IPS DF 19.7 (cell line): ENCODE results near the gene DTNBP1.
"Not testable (repeated sequence)": the region's sequence is repeated elsewhere in the genome, so short reads cannot be mapped to it uniquely, and the experiment has no call there.

Experiments used
- DNase-seq: peaks from one replicate; pipeline ENCODE4 v3.0.0-alpha.2; 2013; ENCODE audit warnings: low read depth, low spot score

DTNBP1 gene

DNA sequence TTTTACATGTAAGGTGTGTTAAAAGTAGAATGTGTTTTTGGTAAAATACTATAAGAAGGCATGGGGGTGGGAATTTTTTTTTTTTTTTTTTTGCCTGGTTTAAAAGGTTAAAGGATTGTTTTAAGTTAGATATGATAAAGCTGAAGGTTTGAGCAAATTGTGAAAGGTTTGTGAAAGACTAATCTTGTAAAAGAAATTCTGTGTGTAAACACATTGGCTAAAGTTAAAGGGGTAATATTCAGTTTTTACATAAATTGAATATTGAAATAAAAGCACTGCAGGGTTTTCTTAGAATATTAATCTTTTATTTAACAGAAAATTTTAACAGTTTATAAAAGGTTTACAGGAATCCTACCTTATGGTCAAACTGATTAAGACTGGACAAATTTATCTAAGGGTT is 105.7 kb downstream of the DTNBP1 start:
- DNase-seq, result no peak

DNA sequence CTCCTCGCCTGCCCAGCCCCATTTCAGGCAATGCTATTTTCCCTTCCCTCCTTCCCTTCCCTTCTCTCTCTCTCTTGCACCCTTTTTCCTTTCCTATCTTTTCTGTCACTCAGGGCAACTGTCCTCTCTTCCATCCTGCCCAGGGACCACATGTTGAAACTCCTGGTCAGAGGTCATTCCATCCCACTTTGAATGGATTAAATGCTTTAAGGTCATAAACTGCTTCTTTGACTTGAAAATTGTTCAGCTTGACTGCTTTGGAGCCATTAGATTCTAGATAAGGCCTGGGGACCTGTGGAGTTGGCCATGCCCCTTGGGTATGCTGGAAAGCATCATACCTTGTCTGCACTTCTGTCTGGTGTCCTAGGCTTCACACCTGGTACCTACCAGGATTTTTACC is 106.1 kb downstream of the DTNBP1 start:
- no peak for DNase-seq

DNA sequence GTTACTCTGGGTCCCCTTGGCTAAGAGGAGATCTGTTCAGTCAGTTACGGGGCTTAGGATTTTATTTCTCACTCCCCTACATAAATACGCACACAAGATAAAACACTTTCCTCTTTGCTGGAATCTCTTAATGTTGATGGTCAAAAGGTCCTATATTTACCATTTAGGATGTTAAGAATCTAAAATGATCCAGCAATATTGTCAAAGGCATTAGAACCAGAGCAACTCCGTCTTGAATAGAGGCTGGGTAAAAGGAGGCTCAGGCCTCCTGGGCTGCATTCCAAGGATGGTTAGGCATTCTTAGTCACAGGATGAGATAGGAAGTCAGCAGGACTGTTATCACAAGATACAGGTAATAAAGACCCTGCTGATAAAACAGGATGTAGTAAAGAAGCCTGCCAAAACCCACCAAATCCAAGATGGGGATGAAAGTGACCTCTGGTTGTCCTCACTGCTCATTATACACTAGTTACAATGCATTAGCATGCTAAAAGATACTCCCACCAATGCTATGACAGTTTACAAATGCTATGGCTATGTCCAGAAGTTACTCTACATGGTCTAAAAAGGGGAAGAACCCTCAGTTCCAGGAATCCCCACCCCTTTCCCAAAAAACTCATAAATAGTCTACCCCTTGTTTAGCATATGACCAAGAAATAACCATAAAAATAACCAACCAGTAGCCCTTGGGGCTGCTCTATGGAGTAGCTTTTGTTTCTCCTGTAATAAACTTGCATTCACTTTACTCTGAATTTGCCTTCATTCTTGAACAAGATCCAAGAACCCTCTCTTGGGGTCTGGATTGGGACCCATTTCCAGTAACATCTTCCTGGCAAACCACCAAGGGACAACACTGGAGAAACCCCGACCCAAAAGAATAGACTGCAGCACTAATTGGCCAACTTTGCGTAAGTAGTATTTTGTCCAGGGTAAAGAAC is 107.5 kb downstream of the DTNBP1 start:
- DNase-seq, result no peak

DNA sequence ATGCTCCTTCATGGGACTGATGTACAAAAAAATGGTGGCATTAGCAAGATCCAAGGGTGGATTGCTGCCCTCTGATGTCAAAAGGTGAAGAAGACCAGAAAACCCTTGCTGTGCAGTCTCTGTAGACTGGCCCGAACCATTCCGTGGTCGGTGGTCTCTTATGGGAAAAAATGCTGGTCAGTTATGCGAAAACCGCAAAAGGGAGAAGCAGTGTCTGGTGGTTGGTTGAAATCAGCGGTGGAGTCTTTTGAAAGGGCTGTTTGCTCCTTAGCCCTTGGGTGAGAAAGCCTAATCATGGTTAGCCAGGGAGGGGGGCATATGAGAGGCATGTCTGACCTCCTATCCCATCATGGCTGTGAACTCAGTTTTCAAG is 108.1 kb downstream of the DTNBP1 start:
- no peak for DNase-seq

DNA sequence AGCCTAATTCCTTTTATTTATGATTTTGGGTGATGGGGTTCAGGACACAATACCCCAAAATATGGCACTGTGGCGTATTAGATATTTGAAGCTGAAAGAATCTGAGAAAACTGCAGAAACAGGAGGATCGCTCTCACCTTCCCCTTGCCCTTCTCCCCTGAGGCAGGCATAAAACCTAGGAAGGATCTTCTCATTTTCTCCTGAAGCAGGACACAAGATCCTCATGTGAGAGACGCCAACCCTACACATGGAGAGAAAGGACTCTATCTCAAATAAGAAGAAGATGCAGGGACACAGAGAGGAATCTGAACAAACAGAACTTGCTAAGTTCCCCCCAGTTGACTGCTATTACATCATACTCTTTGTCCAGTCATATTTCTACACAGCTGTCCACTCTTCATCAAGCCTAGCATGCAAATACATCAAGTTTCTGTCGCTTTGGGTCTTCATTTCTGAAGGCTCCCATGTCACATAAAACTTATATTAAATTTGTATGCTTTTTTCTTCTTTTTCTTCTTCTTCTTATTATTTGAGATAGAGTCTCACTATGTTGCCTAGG is 109.0 kb downstream of the DTNBP1 start:
- DNase-seq, result no peak

DNA sequence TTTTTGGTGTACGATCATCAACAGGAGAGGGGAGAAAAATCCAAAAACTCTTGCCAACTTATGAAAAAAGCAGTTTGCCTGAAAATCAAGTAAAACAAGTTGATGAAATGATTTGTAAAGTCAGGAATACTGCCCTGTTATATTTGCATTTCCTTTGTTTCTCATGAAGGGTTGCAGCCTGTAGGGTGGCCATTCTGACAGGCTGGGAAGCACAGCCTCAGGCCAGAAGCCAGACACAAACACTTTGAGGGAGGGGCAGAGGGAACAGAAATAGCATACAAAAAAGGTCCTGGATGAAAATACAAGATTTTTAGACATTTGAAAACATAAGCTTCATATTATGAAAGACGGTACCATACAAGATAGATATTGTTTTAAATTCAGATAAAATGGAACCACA is 109.8 kb downstream of the DTNBP1 start:
- DNase-seq, result no peak

DNA sequence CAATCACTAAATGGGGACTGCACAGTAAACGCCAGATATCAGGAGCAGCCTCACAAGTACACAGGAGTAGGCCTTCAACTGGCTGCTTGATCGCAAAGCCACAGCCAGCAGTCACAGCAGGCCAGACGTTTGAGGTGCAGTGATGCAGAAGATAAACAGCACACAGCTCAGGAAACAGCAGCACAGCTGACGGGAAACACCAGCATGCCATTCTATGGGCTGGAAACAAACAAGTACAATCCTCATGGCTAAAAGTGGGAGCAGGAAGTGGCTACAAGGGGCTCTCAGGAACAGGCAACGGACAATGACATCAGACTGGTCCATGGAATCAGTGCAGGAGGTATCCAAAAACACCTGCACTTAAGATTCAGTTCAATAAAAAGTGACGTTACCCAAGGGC is 111.0 kb downstream of the DTNBP1 start:
- no peak for DNase-seq

DNA sequence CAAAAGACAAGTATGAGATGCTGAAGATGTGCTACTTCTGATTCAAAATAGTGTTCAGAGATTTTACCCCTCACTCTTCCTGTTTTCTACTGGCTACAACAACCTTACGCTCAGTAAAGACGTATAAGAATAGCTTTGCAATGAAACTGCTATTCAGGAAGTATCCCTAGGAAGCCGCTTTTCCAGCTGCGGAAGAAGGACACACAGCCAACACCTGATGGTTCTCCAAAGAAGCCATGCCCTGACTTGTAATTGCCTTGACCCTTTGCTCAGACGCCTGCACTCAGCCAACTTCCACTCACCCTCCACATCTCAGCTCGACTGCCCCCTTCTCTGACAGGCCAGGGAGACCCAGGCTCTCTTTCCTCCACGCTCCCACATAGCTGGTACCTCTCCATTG is 111.6 kb downstream of the DTNBP1 start:
- DNase-seq, result no peak

DNA sequence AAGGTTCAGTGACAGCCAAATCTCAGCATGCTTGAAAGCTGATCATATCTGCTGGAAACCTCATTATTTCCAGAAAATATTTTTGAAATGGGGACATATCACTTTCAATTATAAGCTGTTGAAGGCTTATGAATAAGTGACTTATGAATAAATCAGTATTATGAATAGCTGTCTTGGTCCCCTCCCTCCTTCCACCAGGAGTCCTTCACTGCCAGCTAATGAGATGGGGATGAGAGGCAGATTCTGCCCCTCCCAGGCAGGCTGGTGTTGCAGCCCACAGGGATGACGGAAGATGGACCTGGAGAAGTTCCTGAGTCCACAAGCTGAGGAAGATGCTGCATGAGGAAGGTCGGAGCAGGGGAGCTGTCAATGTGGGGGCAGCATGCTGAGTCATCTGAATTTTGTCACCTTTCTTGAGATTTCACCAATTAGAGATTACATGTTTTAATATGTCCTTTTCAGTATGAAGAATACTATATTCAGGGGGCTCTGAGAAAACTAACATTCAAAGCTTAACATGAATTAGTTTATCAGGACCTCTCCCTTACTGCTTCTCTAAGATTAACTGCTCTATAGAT is 112.2 kb downstream of the DTNBP1 start:
- DNase-seq, result no peak

DNA sequence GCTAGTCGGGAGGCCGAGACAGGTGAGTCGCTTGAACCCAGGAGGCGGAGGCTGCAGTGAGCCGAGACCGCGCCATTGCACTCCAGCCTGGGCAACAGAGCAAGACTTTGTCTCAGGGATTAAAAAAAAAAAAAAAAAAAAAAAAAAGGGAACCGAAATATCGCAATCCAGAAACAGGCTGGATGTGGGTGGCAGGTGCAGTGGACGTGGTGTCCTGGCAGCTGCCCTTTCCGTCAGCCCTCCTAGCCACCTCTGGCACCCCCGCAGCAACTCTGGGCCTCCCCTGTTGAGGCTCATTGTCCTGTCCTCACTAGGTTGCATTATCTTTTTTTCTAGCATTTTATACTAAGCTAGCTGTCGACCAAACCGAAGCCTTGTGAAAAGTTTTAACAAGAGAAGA is 113.5 kb downstream of the DTNBP1 start:
- no peak for DNase-seq

DNA sequence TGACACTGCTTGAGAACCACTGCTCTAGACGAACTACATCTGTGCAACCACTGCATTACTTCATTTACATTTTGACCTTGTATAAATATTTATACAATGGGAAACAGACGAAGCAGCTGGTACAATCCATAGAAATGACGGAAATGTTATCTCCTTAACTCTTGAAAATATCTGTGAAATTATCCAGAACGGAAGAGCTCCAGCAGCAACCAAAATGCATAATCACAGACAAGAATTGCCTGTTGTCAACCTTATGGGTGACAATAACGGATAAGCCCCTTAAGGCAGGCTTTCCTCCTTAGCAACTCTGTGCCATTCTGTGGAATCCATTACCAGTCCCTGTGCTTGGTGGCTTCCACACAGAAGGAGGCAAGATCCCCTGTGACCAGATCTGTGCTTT is 115.4 kb downstream of the DTNBP1 start:
- DNase-seq, result no peak

DNA sequence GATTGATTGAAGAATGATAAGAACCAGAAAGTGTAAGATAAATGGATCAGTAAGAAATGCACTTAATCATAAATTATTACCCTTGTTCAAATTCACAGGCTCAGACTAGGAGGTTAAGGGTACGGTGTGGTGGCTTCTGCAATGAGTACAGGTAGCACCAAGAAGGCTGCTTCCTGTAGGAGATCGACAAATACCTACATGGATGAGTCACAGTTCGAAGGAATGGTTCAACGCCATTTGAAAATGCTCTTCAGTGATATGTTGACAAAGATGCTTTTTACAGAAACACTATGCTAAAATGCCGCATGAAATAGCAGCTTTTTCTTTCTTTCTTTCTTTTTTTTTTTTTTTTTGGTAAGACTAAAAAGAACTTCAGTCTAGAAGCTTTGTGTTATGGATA is 116.2 kb downstream of the DTNBP1 start:
- DNase-seq, result no peak

DNA sequence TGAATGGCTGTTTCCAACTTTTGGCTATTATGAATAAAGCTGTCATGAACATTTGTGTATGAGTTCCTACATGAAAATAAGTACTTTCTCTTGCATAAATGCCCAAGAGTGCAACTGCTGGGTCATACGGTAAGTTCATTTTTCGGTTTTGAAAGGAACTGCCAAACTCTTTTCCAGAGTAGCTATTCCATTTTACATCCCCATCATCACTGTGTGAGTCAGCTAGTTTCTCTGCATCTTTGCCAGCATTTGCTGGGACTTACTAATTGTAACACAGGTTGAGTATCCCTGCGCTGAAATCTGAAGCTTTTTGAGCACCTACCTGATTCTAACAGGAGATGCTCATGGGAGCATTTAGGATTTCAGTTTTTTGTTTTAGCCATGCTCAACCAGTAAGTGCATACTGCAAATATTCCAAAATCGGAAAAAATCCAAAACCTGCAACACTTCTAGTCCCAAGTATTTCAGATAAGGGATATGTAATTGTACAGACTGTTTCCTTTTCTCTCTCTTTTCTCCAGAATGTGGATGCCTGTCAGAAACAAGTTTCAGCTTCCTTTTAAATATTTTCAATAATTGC is 118.4 kb downstream of the DTNBP1 start:
- no peak for DNase-seq

DNA sequence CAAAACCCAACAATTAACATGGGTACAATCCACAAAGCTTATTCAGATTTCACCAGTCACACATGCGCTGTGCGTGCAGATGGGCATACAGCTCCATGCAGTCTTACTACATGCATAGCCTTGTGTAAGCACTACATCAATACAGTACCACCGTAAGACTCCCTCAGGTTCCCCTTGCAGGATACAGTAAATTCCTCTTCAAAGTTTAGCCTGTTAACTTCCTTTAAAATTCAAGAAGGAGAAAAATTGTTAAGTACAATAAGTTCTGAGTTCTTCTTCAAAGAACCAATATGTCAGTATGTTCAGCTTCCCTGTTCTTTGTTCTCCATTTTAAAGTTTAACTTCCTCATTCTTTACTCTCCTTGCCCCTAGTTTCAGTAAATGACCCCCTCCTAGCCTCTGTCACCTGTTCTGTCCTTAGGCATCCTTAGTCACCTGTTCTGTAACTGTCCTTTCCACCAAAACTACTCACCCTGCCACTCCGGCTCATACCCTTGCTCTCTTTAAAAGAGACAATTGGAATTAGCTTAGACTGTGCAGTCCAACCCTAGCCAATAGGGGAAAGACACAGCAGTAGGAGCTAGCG is 119.4 kb downstream of the DTNBP1 start:
- not testable (repeated sequence) for DNase-seq

DNA sequence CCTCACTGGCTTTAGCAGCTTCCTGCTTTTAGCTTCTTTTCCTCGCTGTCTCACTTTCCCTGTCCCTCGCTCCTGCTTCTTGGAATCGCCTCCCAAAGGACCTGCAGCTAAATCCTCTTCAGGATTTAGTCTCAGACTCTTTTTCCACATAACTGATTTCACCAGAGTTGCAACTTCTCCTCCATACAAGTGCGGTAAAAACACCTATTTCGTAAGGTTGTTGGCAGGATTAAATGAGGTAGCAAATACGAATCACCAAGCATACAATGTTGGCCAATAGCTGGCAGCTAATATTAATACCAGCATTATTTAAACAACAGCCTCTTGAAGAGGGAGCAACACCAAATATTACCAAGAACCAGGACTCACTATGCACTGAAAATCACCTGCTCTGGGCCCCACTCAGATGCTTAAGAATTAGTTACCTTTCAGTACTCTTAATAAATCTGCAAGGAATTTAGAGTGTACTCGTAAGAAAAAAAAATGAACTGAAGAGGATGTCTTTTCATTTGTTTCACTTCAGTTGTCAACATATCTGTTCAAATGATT is 123.0 kb downstream of the DTNBP1 start:
- DNase-seq, result no peak

DNA sequence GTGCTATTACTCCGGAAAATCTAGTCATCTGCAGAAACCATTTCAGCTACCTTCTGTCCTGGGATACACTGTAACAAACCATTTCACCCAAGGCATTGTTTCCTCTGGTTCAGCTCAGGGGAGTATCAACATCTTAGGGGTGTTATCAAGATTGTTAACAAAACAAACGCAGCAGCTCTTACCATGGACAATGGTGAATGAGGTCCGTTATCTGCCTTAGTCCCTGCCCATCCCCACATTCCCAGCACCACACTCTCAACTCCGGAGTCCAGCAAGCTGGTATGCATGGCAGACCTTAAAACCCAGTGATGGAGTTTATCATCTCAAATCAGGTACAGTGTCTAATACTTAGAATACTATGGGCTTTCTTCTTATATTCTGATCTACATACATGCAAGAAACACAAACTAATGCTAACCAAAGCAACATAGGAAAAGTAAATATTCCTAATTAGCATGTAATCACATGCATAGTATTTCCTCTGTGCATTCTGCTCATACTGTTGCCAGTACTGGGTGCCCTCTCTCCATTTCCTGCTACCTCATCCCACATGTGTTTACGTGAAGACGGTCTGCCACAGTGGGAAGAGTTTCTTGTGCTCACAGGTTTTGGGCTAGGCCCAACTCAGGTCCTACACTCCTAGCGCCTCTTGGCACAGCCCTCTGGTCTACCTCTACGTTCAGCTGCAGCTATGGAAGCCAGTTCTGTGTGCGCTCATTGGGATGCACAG is 123.9 kb downstream of the DTNBP1 start:
- DNase-seq, result no peak

DNA sequence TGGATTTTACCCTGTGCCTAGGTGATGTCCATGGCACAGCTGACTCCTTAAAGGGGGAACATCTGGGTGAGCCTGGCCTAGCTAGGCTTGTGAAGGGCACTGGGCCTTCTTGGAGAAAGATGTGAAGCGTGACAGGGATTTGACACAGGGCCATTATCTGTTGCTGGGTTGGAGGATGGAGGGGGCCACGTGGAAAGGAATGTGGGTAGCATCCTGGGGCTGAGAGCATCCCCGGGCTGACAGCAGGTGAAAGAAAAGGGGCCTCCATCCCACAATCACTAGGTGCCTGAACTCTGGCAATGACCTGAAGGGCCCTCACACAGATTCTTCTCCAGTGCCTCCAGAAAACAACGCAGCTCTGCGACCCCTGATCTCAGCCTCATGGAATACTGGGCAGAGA is 124.7 kb downstream of the DTNBP1 start:
- no peak for DNase-seq

DNA sequence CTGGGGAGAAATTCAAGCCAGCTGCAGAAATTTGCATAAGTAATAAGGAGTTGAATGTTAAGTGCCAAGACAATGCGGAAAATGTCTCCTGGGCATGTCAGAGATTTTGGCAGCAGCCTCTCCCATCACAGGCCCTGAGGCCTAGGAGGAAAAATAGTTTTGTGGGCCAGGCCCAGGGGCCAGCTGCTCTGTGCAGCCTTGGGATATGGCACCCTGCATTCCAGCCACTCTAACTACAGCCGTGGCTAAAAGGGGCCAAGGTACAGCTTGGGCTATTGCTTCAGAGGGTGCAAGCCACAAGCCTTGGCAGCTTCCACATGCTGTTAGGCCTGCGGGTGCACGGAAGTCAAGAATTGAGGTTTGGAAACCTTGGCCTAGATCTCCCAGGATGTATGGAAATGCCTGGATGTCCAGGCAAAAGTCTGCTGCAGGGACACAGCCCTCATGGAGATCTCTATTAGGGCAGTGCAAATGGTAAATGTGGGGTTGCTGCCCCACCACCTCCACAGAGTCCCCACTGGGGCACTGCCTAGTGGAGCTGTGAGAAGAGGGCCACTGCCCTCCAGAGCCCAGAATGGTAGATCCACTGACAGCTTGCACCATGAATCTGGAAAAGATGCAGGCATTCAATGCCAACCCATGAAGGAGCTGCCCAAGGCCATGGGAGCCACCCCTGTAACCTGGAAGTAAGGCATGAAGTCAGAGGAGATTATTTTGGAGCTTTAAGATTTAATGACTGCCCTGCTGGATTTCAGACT is 126.5 kb downstream of the DTNBP1 start:
- DNase-seq, result no peak

DNA sequence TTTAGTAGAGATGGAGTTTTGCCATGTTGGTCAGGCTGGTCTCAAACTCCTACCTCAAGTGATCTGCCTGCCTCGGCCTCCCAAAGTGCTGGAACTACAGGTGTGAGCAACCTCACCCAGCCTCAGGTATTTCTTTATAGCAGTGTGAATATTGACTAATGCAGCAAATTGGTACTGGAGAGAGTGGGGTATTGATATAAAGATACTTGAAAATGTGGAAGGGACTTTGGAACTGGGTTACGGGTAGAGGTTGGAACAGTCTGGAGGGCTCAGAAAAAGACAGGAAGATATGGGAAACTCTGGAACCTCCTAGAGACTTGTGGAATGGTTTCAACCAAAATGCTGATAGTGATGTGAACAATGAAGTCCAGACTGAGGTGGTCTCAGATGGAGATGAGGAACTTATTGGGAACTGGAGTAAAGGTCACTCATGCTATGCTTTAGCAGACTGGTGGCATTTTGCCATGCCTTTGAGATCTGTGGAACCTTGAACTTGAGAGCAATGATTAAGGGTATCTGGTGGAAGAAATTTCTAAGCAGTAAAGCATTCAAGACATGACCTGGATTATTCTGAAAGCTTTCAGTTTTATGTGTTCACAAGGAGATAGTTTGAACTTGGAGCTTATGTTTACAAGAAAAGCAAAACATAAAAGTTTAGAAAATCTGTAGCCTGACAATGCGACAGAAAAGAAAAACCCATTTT is 127.2 kb downstream of the DTNBP1 start:
- DNase-seq, result no peak

DNA sequence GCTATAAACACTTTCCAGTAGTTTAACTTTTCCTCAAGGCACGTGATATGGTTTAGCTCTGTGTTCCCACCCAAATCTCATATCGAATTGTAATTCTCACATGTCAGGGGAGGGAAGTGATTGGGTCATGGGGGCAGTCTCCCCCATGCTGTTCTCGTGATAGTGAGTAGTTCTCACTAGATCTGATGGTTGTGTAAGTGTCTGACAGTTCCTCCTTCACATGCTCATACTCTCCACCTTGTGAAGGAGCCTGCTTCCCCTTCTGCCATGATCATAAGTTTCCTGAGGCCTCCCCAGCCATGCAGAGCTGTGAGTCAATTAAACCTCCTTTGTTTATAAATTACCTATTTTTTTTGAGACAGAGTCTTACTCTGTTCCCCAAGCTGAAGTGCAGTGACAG is 127.9 kb downstream of the DTNBP1 start:
- DNase-seq, result no peak
